GM21825 (cell line): ENCODE results near the gene AURKB.

Source experiments
- ATAC-seq: cut with Tn5 transposase; IDR thresholded peaks from one replicate; pipeline ENCODE4 v1.9.1; 2021; ENCODE audit warnings: mild to moderate bottlenecking, moderate library complexity; ENCODE audit not compliant: unreplicated experiment

Gene AURKB

DNA sequence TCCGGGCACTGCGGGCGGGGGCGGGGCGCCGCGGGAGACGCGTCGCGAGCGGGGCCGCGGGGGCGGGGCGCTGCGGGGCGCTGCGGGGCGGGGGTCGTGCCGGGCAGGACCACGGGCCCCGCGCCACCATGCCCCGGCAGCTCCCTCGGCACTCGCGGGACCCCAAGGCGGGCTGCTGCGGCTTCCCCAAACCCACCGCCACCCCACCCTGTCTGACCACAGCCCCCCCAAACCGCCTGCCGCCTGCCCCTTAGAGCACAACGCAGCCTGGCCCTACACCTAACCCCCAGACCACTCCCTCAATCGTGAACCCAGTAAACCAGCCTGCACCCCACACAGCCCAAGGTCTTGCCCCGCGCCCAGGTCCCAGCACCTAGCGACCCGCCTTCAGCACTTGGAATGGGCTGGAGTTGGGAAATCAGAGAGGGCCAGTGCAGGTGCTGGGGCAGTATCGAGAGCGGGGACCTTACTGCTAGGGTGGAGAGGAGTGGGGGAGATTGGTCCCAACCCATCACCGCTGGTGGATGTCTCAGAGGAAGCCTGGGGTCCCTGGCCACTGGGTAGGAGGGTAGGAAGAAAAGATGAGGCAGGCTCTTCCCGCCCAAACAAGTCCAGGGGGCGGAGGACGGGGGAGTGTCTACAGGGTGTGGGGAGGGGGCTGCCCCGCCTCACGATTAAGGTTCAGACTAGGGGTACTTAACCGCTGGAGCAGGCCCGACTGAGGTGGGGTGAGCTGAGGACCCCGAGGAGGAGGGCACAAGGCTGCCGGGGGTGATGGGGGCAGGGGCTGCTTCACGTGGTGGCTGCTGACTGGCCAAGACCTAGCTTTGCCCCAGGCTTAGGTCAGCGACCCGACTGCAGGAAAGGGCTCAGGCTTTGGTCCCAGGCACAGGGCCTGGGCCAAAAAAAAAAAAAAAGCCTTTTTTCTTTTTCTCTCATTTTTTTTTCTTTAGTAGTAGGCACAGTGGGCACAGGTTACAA lies 47.1 kb downstream of the AURKB start:
- no peak for ATAC-seq

DNA sequence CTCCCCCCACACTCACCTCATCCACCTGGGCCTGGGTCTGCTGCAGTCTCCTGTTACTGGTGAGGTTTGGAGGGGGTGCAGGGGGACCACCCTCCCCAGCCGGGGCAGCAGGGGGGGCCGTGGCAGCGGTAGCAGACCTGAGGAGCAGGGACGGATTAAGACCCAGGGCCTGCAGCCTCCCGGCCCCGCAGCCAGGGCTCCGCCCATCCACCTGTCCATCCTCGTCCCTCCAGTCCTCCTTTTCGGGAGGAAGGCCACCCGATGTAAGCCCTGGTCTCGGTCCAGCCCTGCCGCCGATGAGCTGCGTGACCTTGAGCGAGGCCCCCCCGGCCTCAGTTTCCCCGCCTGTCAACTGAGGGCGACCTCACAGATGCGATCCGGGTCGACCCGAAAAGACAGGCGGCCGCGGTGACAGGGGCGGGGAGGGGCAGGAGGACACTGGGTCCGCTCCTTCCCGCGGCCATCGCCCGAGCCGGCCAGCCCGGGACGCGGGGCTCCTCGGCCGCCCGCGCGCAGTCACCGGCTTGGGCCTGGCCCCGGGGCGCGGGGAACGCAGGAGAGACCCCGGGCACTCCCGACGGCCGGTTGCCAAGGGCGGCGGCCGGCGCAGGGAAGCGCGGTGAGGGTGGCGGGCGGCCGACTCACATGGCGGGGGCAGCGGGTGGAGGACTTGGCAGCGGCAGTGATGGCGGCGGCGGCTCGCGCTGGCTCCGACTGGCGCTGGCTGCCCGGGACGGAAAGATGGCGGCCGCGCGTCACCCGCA lies 48.0 kb downstream of the AURKB start, which contains the start of gene VAMP2:
Gene VAMP2 (minus strand): TSS at position 716 of the 764 bp plus-strand sequence. CDS start 69 bp downstream, at position 647.
- peak; percentile 42 for ATAC-seq

DNA sequence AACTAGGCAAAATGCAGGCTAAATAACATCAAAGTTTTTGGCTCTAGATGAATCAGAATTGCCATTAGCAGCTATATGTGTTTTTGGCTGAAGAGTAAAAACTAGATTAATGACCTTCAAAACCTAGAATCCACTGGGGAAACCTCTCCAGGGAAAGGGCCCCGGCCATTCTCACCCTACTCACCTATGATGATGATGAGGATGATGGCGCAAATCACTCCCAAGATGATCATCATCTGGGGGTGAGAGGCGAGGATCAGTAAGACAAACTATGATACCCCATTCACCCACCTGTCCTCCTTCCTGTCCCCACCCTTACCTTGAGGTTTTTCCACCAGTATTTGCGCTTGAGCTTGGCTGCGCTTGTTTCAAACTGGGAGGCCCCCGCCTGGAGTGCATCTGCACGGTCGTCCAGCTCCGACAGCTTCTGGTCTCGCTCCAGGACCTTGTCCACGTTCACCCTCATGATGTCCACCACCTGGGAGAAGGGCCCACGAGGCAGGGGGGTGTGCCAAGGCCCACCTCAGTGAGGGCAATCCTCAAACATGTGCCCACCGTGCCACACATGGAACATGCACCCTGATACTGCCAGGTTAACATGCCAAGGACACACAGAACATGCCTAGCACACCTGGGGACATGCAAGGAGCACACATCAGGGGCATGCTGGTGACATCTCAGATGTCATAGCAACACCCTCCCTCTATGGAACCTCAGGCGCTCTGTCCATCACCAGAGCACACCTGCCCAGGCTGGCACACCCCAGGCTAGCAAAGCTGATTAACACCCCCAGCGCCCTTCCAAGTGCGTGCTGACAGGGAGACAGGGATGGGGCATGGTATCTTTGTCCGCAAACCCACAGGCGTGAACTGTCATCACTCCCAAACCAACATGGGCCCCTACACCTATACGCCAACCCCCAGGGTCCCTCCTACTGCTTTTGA lies 48.8 kb downstream of the AURKB start:
- no peak for ATAC-seq

DNA sequence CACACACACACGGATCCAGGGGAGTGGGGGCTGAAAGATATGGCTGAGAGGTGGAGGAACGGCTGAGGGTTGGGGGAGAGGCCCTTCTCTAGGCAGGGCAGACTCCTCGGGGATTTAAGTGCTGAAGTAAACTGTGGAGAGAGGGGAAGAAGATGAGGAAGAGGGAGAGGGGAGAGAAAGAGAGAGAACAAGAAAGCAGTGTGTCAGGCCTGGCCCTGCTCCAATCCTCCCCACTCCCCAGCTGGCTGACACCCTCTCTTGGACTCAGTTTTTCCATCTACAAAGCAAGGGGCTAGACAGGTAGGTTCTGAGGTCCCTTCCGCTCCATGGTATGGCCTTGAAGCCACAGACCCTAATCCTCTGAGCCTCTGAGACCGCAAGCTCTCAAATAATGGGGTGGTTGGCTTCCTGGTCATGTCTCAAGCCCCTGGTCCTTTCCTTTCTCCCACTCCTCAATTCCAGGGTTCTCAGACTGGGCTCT lies 49.6 kb downstream of the AURKB start:
- no peak for ATAC-seq

DNA sequence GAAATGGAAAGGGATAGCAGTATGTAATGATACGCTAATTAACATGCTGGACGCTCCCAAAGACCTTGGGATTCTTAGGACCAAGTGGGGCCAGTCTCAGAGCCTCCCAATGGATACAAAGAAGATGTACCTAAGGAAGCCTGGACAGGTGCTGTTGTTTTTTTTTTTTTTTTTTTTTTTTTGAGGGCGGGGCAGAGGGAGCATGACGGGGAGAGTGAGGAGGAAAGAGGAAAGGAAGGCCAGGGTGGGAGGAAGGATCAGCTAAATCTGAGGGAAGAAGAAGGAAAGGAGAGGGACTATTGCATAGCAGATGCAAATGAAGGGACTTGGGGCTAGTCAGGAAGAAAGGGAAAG lies 50.2 kb downstream of the AURKB start:
- ATAC-seq, result no peak

DNA sequence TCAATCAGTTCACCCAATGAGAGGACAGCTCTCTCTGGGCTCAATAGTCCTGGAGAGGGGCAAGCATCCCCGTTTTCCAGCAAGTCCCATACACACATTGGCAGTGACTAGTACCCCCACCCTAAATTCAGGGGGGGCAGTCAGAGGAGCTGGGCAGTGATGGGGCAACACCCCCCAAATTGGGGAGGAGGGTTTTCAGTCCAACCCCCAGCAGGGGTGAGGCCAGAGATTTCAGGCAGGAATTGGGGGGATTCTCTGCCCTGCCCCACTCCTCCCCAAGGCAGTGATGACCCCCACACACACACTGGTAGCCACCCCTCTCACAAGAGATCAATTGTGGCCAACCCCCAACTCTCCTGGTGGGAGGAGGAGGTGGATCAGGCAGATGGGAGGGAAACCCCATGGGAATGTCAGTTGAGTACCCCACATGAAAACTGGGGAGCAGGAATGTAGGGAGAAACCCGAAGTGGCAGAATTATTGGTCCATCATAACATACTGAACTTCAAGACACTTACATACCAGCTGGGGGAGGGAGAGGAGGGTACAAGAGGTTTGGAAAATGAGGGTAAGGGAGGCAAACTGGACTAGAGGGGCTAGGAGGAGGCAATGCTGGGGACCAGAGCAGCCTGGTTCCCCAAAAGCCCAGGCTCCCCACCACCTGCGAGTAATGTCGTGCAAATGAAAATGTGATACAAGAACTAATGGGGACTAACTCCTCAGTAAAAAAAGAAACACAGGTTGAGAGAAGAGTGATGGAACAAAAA lies 50.7 kb downstream of the AURKB start:
- no peak for ATAC-seq

DNA sequence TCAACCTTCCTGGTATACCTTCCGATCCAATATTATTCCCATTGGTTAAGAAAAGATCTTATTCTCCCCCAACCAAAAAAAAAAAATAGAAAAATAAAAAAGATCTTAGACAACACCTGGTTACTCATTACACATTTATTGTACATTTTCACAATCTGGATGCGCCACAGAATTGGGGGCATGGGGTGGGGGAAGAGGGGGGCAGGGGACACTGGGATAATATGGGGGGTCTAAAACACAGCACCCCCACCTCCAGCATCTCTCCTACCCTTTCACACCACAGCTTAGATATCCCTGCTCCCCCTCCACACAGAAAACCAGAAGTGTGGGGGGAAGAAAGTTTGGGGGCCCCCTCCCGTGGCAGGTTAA lies 51.4 kb downstream of the AURKB start:
- no peak for ATAC-seq

DNA sequence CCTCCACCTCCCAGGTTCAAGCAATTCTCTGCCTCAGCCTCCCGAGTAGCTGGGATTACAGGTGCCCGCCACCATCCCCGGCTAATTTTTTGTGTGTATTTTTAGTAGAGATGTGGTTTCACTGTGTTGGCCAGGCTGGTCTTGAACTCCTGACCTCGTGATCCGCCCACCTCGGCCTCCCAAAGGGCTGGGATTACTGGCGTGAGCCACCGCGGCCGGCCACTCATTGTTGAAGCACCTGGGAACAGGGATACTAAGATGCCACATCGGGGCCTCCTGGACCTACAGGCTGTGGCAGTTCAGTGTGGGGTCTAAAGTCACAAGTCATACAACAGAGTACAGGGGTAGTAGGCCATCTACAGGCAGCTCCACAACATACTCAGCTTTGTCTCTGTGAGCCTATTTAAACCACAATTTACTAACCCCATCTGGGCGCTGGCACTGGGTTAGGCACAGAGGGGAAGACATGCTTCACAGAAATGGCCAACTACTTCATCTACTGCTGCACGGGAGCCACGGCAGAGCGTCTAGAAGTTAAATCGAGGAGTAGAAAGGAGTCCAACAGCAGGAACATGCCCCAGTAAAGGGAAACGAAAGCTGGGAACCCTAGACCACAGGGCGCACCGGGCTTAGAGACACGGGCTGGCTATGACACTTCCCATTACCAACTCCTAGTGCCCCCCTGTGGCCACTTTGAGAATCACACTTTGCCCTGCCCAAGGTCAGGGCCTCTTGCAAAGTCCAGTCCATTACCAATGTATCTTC lies 51.9 kb downstream of the AURKB start:
- ATAC-seq, result no peak

DNA sequence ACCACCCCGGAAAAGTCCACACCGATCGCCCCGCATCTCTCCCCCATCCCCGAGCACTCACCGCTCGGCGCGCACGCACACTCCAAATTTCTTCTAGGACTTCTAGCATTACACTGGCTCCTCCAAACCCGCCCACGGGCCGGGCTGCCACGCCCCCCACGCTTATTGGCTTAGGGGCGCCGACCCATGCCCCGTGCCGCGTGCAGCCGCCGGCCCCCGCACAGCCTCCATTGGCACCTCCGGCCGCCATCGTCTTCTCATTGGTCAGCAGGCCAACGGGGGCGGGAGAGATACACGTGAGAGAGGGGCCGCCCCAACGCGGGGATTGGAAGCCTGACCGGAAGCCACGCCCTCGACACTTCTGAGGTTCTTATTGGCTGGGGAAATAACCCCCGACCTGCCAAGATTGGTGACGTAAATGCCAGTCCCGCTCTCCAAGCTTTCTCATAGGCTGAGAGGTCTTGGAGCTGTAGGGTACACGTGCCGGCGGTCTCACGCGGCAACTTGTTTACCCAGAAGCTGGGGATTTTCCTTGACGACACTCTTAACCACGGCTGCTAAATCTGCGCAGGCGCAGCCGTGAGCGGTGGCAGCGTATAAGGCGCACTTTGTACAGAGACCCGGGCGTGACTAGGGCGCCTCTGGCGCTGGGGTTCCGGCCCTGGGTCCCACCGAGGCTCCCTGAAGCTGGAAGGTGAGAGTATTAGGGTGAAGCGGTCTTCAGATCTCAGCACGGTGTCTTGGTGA lies 54.0 kb downstream of the AURKB start:
- ATAC-seq, result peak; percentile 67

DNA sequence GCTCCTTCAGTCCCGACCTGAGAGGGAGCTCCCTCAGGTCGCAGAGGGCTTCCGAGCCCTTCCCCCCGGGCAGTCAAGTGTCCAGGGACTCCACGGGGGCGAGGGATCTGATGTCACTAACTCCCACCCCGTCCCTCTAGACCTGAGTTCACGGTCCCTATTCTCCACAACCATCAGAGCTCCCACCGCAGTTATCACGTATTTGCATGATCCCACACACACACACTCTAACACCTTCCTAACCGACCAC lies 54.5 kb downstream of the AURKB start:
- ATAC-seq, result no peak

DNA sequence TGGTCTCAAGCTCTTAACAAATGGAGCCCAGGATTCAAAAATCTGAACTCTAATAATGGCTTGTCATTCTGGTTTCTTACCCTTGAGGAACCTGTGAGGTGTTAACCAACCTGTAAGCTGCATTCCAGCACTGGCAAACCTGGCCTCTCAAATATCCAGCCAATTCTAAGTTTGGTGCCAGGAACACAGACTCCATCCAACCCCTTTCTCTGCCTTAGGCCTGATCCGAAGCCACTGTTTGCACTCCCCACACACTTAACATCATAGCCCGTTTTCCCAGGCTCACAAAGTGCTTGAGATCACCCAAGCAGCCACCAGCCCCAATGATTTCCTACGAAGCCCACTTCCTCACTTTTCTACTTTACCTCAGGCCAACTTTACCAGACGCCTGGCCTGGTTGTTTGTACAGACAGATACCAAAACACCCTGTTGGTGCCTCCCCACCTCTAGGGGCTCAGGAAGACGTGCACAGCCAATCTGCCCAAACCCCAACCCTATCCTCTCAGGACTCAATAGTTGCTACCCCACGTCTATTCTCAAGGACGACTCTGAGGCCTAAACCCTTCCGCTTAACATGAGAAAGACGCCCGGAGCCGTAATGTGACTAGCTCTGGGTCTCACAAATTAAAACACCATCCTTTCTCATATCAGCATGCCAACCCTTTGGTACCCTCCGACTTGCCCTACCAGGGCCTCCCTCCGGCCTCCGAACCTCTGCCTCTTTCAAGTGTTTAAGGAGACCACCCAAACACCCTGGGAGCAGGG lies 55.0 kb downstream of the AURKB start:
- no peak for ATAC-seq
